SU-DHL-6 (cell line): ENCODE results near the gene EVC2.

Source experiments
- H2AFZ ChIP-seq: fragments of 200-600 bp; sonication (generic); 2 replicates; pipeline ENCODE4 v1.6.1; 2014; ENCODE audit warnings: low read depth, mild to moderate bottlenecking, moderate library complexity, mixed read lengths, antibody characterized with exemption, low read length; ENCODE audit not compliant: severe bottlenecking
- H3F3A ChIP-seq: fragments of 200-600 bp; shearing (Covaris generic); 2 replicates; pipeline ENCODE4 v1.6.0; 2016; ENCODE audit warnings: antibody characterized with exemption, mild to moderate bottlenecking; ENCODE audit not compliant: insufficient read depth
- H3K27ac ChIP-seq: fragments of 200-600 bp; sonication (generic); 2 replicates; pipeline ENCODE4 v1.5.1; 2016; ENCODE audit warnings: low read depth, mild to moderate bottlenecking, low read length, moderate library complexity, mixed read lengths
- H3K27me3 ChIP-seq: fragments of 200-600 bp; sonication (generic), shearing (Covaris generic); 2 replicates; pipeline ENCODE4 v1.6.0; 2014; ENCODE audit warnings: mild to moderate bottlenecking, low read length
- H3K36me3 ChIP-seq: fragments of 200-600 bp; sonication (generic); 2 replicates; pipeline ENCODE4 v1.6.1; 2014; ENCODE audit warnings: mild to moderate bottlenecking, low read length, mixed read lengths
- H3K4me2 ChIP-seq: fragments of 300-600, 200-600 bp; shearing (Covaris generic), sonication (generic); 2 replicates; pipeline ENCODE4 v1.6.0; 2014; ENCODE audit warnings: low read length, low read depth, mild to moderate bottlenecking; ENCODE audit not compliant: poor library complexity, severe bottlenecking
- H3K4me3 ChIP-seq: fragments of 200-600 bp; sonication (generic); 2 replicates; pipeline ENCODE4 v1.5.1; 2014; ENCODE audit warnings: antibody characterized with exemption, low read length, mild to moderate bottlenecking, mixed read lengths; ENCODE audit not compliant: insufficient read depth, poor library complexity, severe bottlenecking
- H3K79me2 ChIP-seq: fragments of 200-600 bp; sonication (generic); 2 replicates; pipeline ENCODE4 v1.6.1; 2014; ENCODE audit warnings: mild to moderate bottlenecking, low read length, moderate library complexity; ENCODE audit not compliant: insufficient read depth
- H3K9ac ChIP-seq: fragments of 200-600 bp; sonication (generic); 2 replicates; pipeline ENCODE4 v1.7.0; 2014; ENCODE audit warnings: mild to moderate bottlenecking, low read length
- H3K9me2 ChIP-seq: fragments of 200-600 bp; sonication (generic); replicated peaks from 2 replicates; pipeline ENCODE4 v1.6.1; 2014; ENCODE audit warnings: low read length; ENCODE audit not compliant: insufficient read depth
- H3K9me3 ChIP-seq: fragments of 200-600 bp; sonication (generic); 2 replicates; pipeline ENCODE4 v1.6.1; 2014; ENCODE audit warnings: low read length, mixed read lengths; ENCODE audit not compliant: insufficient read depth
- H4K20me1 ChIP-seq: fragments of 200-600 bp; sonication (generic); 2 replicates; pipeline ENCODE4 v1.6.1; 2014; ENCODE audit warnings: low read depth, mild to moderate bottlenecking, antibody characterized with exemption, low read length, moderate library complexity, mixed read lengths
- CTCF ChIP-seq: fragments of 200-600 bp; sonication (generic); IDR thresholded peaks from one replicate; pipeline ENCODE4 v1.5.1; 2017; ENCODE audit warnings: antibody characterized with exemption, mild to moderate bottlenecking, low read length, moderate library complexity; ENCODE audit not compliant: insufficient read depth, poor library complexity, severe bottlenecking
- EZH2phosphoT487 ChIP-seq: fragments of 200-600 bp; sonication (generic), shearing (Covaris generic); conservative IDR thresholded peaks from 2 replicates; pipeline ENCODE4 v1.6.1; 2018; ENCODE audit warnings: mild to moderate bottlenecking, antibody characterized with exemption, low read length, moderate library complexity, mixed read lengths

Gene EVC2

GRCh38 chr4:5666741-5667140 lies 41.6 kb downstream of the EVC2 start:
- H3K9me2 ChIP-seq = no peaks in the 10 kb centered on the region
- H2AFZ ChIP-seq = no peak overlapping the region
- 0 out of 2 replicates have a peak, but pooled peaks cover 4% of the 10 kb centered on the region for H3K9me3 ChIP-seq
- no peaks in the 10 kb centered on the region for H3K27me3 ChIP-seq
- no peak overlapping the region for H3K4me3 ChIP-seq
- H3K4me2 ChIP-seq = no peak overlapping the region
- H3F3A ChIP-seq = no peaks in the 10 kb centered on the region
- no peaks in the 10 kb centered on the region for H3K79me2 ChIP-seq
- TF ChIP-seq CTCF = no peak
- TF ChIP-seq EZH2phosphoT487 = no peak
- H4K20me1 ChIP-seq = no peaks in the 10 kb centered on the region
- no peak overlapping the region for H3K9ac ChIP-seq
- H3K36me3 ChIP-seq = no peaks in the 10 kb centered on the region
- H3K27ac ChIP-seq = no peak overlapping the region

- Histone ChIP-seq H3K36me3 (no peaks in the 10 kb centered on the region), H3K9me3 (0 out of 2 replicates have a peak, but pooled peaks cover 2% of the 10 kb centered on the region), H3K79me2 (no peaks in the 10 kb centered on the region), H3K4me2 (no peak overlapping the region), H2AFZ (no peak overlapping the region), H3K9ac (no peak overlapping the region), H3K9me2 (no peaks in the 10 kb centered on the region), H3K27ac (no peak overlapping the region), H3K27me3 (no peaks in the 10 kb centered on the region), H3F3A (no peaks in the 10 kb centered on the region), H3K4me3 (no peak overlapping the region), H4K20me1 (no peaks in the 10 kb centered on the region)
- no peak for TF ChIP-seq EZH2phosphoT487
- TF ChIP-seq CTCF = no peak
These were observed 43.6 kb downstream of the EVC2 start for GRCh38 chr4:5664778-5665177.

GRCh38 chr4:5662555-5662954 lies 45.8 kb downstream of the EVC2 start:
- Histone ChIP-seq H3K36me3 (no peaks in the 10 kb centered on the region), H3F3A (no peaks in the 10 kb centered on the region), H2AFZ (no peak overlapping the region), H3K27me3 (no peaks in the 10 kb centered on the region), H3K4me2 (no peak overlapping the region), H3K9me2 (no peaks in the 10 kb centered on the region), H3K9ac (no peak overlapping the region), H3K4me3 (no peak overlapping the region), H3K9me3 (no peaks in the 10 kb centered on the region), H4K20me1 (no peaks in the 10 kb centered on the region), H3K27ac (no peak overlapping the region), H3K79me2 (no peaks in the 10 kb centered on the region)
- no peak for TF ChIP-seq EZH2phosphoT487
- TF ChIP-seq CTCF = no peak
